OCI-LY3 (cell line): ENCODE data around the gene CYP11A1.
A peak's percentile ranks its signal among the peaks of the same experiment; 100 is the strongest.

Source experiments
- H2AFZ ChIP-seq: fragments of 200-600, 300-600 bp; shearing (Covaris generic); 2 replicates; pipeline ENCODE4 v1.6.0; 2014; ENCODE audit warnings: antibody characterized with exemption, low read depth, low read length
- H3K27ac ChIP-seq: fragments of 200-600, 300-600 bp; sonication (generic); 2 replicates; pipeline ENCODE4 v1.5.1; 2014; ENCODE audit warnings: mild to moderate bottlenecking, low read length, moderate library complexity, mixed read lengths
- H3K27me3 ChIP-seq: fragments of 200-600, 300-600 bp; sonication (generic); 2 replicates; pipeline ENCODE4 v1.6.1; 2014; ENCODE audit warnings: low read depth, low read length, mixed read lengths
- H3K36me3 ChIP-seq: fragments of 200-600, 300-600 bp; sonication (generic); replicated peaks from 2 replicates; pipeline ENCODE3; 2014; ENCODE audit warnings: low read depth, low read length, mixed read lengths
- H3K4me1 ChIP-seq: fragments of 300-600, 200-600 bp; sonication (generic); 2 replicates; pipeline ENCODE4 v1.6.1; 2014; ENCODE audit warnings: low read length, mixed read lengths
- H3K4me2 ChIP-seq: fragments of 200-600, 300-600 bp; sonication (generic); 2 replicates; pipeline ENCODE4 v1.6.1; 2014; ENCODE audit warnings: low read length, mixed read lengths
- H3K4me3 ChIP-seq: fragments of 300-600, 200-600 bp; sonication (generic); 2 replicates; pipeline ENCODE4 v1.5.1; 2014; ENCODE audit warnings: antibody characterized with exemption, mild to moderate bottlenecking, low read length, moderate library complexity
- H3K79me2 ChIP-seq: fragments of 300-600, 200-600 bp; shearing (Covaris generic); 2 replicates; pipeline ENCODE4 v1.6.1; 2014; ENCODE audit warnings: mild to moderate bottlenecking, low read length, mixed read lengths
- H3K9ac ChIP-seq: fragments of 300-600, 200-600 bp; shearing (Covaris generic); 2 replicates; pipeline ENCODE4 v1.6.0; 2014; ENCODE audit warnings: mild to moderate bottlenecking, low read length, moderate library complexity
- H3K9me3 ChIP-seq: fragments of 200-600, 300-600 bp; shearing (Covaris generic); 2 replicates; pipeline ENCODE4 v1.6.1; 2014; ENCODE audit warnings: low read length, mixed read lengths; ENCODE audit not compliant: insufficient read depth
- H4K20me1 ChIP-seq: fragments of 200-600, 300-600 bp; sonication (generic); 2 replicates; pipeline ENCODE4 v1.6.1; 2016; ENCODE audit warnings: low read length, mixed read lengths; ENCODE audit not compliant: insufficient read depth
- EZH2phosphoT487 ChIP-seq: fragments of 200-600 bp; shearing (Covaris generic); IDR thresholded peaks from 2 replicates; pipeline ENCODE4 v1.6.1; 2018; ENCODE audit warnings: antibody characterized with exemption, mixed run types, low read depth
- TF ChIP-seq, protein P1 (sequence below): fragments of 200-600, 300-600 bp; sonication (generic); IDR thresholded peaks from 2 replicates; pipeline ENCODE4 v1.5.1; 2014; ENCODE audit warnings: antibody characterized with exemption, low read length, low read depth

The CYP11A1 gene

GRCh38 chr15:74406992-74407705, 39.7 kb upstream of the CYP11A1 start:
- Histone ChIP-seq H3K36me3 (peaks cover 65% of the 10 kb centered on the region), H4K20me1 (peaks cover 46% of the 10 kb centered on the region), H3K9me3 (no peaks in the 10 kb centered on the region), H3K27ac (peak overlapping the region; percentile 95), H3K79me2 (peaks cover 13% of the 10 kb centered on the region), H3K9ac (no peak overlapping the region), H3K27me3 (no peaks in the 10 kb centered on the region), H3K4me2 (no peak overlapping the region), H2AFZ (no peak overlapping the region), H3K4me1 (peaks cover 50% of the 10 kb centered on the region), H3K4me3 (no peak overlapping the region)
- no peak for TF ChIP-seq EZH2phosphoT487
- TF ChIP-seq, protein P1, sequence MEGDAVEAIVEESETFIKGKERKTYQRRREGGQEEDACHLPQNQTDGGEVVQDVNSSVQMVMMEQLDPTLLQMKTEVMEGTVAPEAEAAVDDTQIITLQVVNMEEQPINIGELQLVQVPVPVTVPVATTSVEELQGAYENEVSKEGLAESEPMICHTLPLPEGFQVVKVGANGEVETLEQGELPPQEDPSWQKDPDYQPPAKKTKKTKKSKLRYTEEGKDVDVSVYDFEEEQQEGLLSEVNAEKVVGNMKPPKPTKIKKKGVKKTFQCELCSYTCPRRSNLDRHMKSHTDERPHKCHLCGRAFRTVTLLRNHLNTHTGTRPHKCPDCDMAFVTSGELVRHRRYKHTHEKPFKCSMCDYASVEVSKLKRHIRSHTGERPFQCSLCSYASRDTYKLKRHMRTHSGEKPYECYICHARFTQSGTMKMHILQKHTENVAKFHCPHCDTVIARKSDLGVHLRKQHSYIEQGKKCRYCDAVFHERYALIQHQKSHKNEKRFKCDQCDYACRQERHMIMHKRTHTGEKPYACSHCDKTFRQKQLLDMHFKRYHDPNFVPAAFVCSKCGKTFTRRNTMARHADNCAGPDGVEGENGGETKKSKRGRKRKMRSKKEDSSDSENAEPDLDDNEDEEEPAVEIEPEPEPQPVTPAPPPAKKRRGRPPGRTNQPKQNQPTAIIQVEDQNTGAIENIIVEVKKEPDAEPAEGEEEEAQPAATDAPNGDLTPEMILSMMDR: no peak

GRCh38 chr15:74406517-74406916, 39.1 kb upstream of the CYP11A1 start:
- Histone ChIP-seq H3K9ac (no peak overlapping the region), H4K20me1 (peaks cover 40% of the 10 kb centered on the region), H2AFZ (no peak overlapping the region), H3K4me1 (peaks cover 57% of the 10 kb centered on the region), H3K9me3 (no peaks in the 10 kb centered on the region), H3K36me3 (peaks cover 59% of the 10 kb centered on the region), H3K79me2 (peaks cover 10% of the 10 kb centered on the region), H3K4me3 (no peak overlapping the region), H3K27ac (peak overlapping the region; percentile 95), H3K27me3 (no peaks in the 10 kb centered on the region), H3K4me2 (no peak overlapping the region)
- TF ChIP-seq EZH2phosphoT487: no peak
- TF ChIP-seq, protein P1: no peak

DNA sequence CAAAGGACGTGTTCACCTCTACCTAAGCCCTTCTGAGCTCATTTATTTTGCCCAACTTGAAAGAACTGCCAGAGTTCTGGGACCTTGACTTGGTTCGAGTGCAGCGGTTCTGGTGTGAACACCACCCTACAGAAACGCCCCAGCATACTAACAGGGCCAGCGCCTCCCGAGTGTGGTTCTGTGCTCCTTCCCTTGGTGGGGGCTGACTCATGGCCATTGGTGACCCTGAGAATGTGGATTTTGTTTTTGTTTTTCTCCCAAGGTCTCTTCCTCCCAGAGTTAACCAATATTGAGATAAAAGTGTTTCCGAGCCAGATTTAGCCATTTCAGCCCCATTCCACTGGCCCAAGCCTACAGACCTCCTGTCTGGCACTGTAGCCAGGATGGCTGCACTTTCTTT, 38.4 kb upstream of the CYP11A1 start:
- Histone ChIP-seq H3K27me3 (no peaks in the 10 kb centered on the region), H4K20me1 (peaks cover 33% of the 10 kb centered on the region), H3K4me2 (no peak overlapping the region), H3K79me2 (peaks cover 12% of the 10 kb centered on the region; the same call in 1 of the 2 replicates), H3K36me3 (peaks cover 52% of the 10 kb centered on the region), H3K9me3 (no peaks in the 10 kb centered on the region), H3K4me3 (no peak overlapping the region), H3K4me1 (peaks cover 64% of the 10 kb centered on the region), H2AFZ (no peak overlapping the region), H3K27ac (peak overlapping the region; percentile 95), H3K9ac (no peak overlapping the region)
- TF ChIP-seq, protein P1: no peak
- no peak for TF ChIP-seq EZH2phosphoT487

DNA sequence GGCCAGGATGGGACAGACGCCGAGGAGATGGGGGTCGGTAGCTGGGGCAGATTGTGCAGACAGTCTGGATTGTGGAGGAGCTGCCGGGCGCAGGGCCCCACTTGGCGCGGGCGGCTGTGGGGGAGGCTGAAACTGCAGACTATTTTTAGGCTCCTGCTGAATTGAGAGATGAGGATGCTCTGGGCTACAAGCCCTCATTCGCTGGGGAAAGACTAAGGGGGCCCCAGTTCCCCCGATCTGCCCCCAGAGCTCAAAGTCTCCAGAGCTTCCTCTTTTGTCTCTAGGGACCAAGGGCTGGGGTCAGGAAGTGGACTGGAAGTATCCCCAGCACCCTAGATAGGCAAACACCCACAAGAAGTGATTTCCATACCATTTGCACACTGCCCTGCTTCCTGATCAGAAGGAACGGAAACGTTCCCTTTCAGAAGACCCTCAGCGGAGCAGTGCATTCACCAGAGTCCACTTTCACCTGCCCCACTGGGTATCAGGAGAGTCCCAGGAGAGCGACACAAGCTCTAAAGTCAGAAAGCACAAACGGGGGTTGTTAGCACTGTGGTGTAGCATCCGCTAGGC, 36.6 kb upstream of the CYP11A1 start:
- peaks cover 38% of the 10 kb centered on the region for H3K36me3 ChIP-seq
- TF ChIP-seq, protein P1: no peak
- no peak for TF ChIP-seq EZH2phosphoT487
- no peak overlapping the region for H2AFZ ChIP-seq
- peak overlapping the region; percentile 79 for H3K9ac ChIP-seq
- peak overlapping the region; percentile 76 for H3K4me2 ChIP-seq
- H3K27ac ChIP-seq: peak overlapping the region; percentile 95
- no peaks in the 10 kb centered on the region for H3K27me3 ChIP-seq
- H3K4me3 ChIP-seq: peak overlapping the region; percentile 47
- peaks cover 81% of the 10 kb centered on the region for H3K4me1 ChIP-seq
- peaks cover 16% of the 10 kb centered on the region for H4K20me1 ChIP-seq
- peaks cover 18% of the 10 kb centered on the region for H3K79me2 ChIP-seq
- no peaks in the 10 kb centered on the region for H3K9me3 ChIP-seq
